ENCODE results near the gene DIO3. TPM values are rescaled to one million over a fixed set of nuclear protein-coding genes. Genes with fewer than 3 reads are reported as not detected.

DIO3 gene
- total RNA-seq, 1 experiment from 2014 or later, result 4.4 TPM

- ATAC-seq, result no peak
- in situ Hi-C loops (cut with HindIII; ENCODE audit: low pct_unique_long_range_greater_than_20kb, low sequenced_read_pairs), result no loop called here
- Histone ChIP-seq H3K4me1 (ENCODE audit: control insufficient read depth, insufficient read depth, low read length) (no peaks in the 10 kb centered on the region), H3K36me3 (ENCODE audit: control insufficient read depth, insufficient read depth, low read length) (no peaks in the 10 kb centered on the region), H3K27me3 (ENCODE audit: control insufficient read depth, insufficient read depth, low read length) (no peaks in the 10 kb centered on the region), H3K9me3 (ENCODE audit: control insufficient read depth, insufficient read depth, low read depth, low read length) (no peaks in the 10 kb centered on the region), H3K4me3 (ENCODE audit: low read depth in 2 of 2, low read length in 2 of 2) (no peak overlapping the region), H3K27ac (ENCODE audit: low read length) (no peak overlapping the region)
- CTCF ChIA-PET, result no interaction called here
- no peak for TF ChIP-seq TCF7L2 (IDR thresholded peaks at IDR 0.05; ENCODE audit: low read depth, low read length)
- no peak for DNase-seq (ENCODE audit: low read depth, low spot score)
- no TSS peak for BruUV-seq (replicated peaks)
- intact Hi-C loops (cut with micrococcal nuclease; ENCODE audit: unreplicated experiment), result loop anchor here (10.0 kb wide), 2 partner anchors 73 to 323 kb away; no protein-coding TSS in a partner anchor
- POLR2A ChIA-PET, result no interaction called here
These were observed 4.0 kb upstream of the DIO3 start for GRCh38 chr14:101557321-101557695.

- CTCF ChIA-PET, result no interaction called here
- POLR2A ChIA-PET, result no interaction called here
- ATAC-seq, result no peak
- Histone ChIP-seq H3K27ac (ENCODE audit: low read length) (no peak overlapping the region), H3K27me3 (ENCODE audit: control insufficient read depth, insufficient read depth, low read length) (no peaks in the 10 kb centered on the region), H3K9me3 (ENCODE audit: control insufficient read depth, insufficient read depth, low read depth, low read length) (no peaks in the 10 kb centered on the region), H3K36me3 (ENCODE audit: control insufficient read depth, insufficient read depth, low read length) (no peaks in the 10 kb centered on the region), H3K4me3 (ENCODE audit: low read depth in 2 of 2, low read length in 2 of 2) (peak overlapping the region in 1 of 2 experiments; percentile 67; a peak in 2 of 4 replicates), H3K4me1 (ENCODE audit: control insufficient read depth, insufficient read depth, low read length) (no peaks in the 10 kb centered on the region)
- in situ Hi-C loops (cut with HindIII; ENCODE audit: low pct_unique_long_range_greater_than_20kb, low sequenced_read_pairs) (no loop called here), intact Hi-C loops (cut with micrococcal nuclease; ENCODE audit: unreplicated experiment) (loop anchor here (10.0 kb wide), 2 partner anchors 73 to 323 kb away; no protein-coding TSS in a partner anchor)
- no peak for TF ChIP-seq TCF7L2 (IDR thresholded peaks at IDR 0.05; ENCODE audit: low read depth, low read length)
- TF ChIP-seq CTCF (IDR thresholded peaks at IDR 0.05), result no peak
- TF ChIP-seq REST (IDR thresholded peaks at IDR 0.05; ENCODE audit: insufficient read depth in 1 of 2, low read depth in 2 of 2, low read length in 1 of 2), result no peak
- no peak for TF ChIP-seq SIN3A (IDR thresholded peaks at IDR 0.05; ENCODE audit: borderline replicate concordance, insufficient read depth, low read depth, low read length)
- no peak for TF ChIP-seq POLR2AphosphoS5 (IDR thresholded peaks at IDR 0.05; ENCODE audit: low read depth, low read length)
- BruUV-seq (replicated peaks), result no TSS peak
- no peak for DNase-seq (ENCODE audit: low read depth, low spot score)
These were observed 3.2 kb upstream of the DIO3 start for GRCh38 chr14:101557811-101558738.
